ENCODE data around the gene CYS1.
"Not testable (repeated sequence)": the region's sequence is repeated elsewhere in the genome, so short reads cannot be mapped to it uniquely, and the experiment has no call there.

The CYS1 gene

GRCh38 chr2:10011606-10012325 is 68.4 kb downstream of the CYS1 start:
- DNase-seq: not testable (repeated sequence)

DNA sequence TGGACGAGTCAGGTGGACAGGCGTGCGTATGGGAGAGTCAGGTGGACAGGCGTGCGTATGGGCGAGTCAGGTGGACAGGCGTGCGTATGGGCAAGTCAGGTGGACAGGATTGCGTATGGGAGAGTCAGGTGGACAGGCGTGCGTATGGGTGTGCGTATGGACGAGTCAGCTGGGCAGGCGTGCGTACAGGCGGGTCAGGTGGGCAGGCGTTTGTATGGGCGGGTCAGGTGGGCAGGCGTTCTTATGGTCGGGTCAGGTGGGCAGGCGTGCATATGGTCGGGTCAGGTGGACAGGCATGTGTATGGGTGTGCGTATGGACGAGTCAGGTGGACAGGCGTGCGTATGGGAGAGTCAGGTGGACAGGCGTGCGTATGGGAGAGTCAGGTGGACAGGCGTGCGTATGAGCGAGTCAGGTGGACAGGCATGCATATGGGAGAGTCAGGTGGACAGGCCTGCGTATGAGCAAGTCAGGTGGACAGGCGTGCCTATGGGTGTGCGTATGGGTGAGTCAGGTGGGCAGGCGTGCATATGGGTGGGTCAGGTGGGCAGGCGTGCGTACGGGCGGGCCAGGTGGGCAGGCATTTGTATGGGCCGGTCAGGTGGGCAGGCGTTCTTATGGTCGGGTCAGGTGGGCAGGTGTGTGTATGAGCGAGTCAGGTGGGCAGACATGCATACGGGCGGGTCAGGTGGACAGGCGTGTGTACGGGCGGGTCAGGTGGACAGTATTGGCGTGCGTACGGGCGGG is 69.2 kb downstream of the CYS1 start:
- not testable (repeated sequence) for DNase-seq

GRCh38 chr2:10009811-10010781 is 70.1 kb downstream of the CYS1 start:
- no peak for DNase-seq

DNA sequence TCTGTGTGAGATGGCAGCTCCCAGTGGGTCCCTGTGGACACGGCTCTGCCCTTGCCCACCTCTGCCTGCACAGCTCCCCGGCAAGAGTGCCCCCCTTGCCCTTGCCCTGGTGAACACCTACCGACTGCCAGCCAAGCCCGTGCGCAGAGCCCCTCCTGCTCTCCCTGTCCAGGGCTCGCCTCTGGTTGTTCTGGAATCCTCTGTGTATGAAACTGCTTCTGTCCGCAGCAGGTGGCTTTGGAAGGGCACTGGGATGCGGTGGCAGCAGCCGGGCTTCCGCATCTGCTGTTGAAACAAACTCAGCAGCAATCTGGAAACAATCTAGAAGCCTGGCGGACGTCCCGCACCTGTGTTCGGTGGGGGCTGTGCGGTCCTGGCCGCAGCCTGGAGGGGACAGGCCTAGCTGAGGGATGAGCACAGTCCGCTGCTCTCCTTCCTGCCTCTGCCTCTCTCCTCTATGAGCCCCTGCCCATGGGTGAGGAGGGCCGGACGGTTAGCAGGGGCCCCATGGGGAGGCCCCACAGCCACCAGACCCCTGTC is 70.9 kb downstream of the CYS1 start:
- DNase-seq: no peak

DNA sequence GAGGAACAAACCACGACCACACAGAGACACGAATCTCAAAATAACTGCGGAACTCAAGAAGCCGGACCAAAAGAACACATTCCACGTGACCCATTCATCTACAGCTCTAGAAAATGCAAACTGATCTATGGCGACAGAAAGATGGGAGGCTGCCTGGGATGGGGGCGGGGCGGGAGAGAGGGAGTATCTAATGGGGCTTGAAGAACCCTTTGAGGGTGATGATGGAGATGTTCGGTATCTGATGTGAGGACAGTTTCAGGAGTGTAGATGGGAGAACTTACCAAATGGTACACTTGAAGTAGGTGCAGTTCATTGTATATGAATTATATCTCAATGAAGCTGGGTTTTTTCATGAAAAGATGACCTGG is 71.4 kb downstream of the CYS1 start:
- DNase-seq: no peak

DNA sequence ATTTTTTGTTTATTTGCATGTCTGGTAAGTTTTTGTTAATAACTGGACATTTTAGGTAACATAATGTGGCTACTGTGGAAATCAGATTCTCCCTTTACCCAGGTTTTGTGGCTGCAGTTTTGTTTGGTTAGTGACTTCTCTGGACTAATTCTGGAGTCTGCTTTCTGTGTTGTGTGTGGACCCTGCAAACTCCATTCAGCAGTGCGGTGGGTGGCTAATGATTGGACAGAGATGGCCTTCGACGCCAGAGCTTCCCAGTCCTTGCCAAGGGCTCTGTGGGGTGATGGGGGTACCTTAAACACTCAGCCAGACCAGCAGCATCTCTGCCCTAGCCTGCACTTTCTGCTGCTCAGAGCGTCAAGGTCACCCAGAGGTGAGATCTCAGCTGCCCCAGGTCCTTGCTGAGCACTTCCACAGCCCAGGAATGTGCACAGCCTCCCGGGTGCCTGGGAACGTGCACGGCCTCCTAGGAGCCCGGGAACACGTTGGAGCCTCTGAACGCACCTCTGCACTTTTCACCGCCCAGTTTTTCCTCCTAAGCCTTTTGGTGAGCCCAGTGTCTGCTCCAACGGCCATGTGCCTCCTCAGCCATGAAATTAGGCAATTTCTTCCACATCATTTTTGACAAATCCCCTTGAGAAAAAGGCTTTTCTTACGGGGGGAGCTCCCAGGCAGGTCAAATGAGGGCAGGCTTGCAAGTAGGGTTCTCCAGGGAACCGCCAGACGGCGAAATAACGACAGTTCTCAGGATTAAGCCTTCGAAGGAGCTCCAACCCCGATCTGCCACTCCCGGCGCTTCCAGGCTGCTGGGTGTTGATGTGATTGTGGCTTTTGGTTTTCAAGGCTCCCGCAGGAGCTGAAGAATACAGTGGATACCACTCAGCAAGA is 72.0 kb downstream of the CYS1 start:
- DNase-seq: no peak

GRCh38 chr2:10007435-10007834 is 72.8 kb downstream of the CYS1 start:
- no peak for DNase-seq

Measured in CD4-positive, alpha-beta T cell treated with Interleukin-21 for 1 hour (primary cell).